Caki2 (cell line): ENCODE measurements around the gene P3H3. TPM values are rescaled to one million over a fixed set of nuclear protein-coding genes. Genes with fewer than 3 reads are reported as not detected.

Source experiments
- DNase-seq: peaks from one replicate; pipeline ENCODE4 v3.0.0-alpha.2; 2015; ENCODE audit warnings: low read depth
- in situ Hi-C: cut with HindIII; loops from 2 replicates; pipeline ENCODE4 v1.10.0; 2016; ENCODE audit warnings: low sequenced_read_pairs, low pct_unique_long_range_greater_than_20kb, mixed read lengths
- total RNA-seq: library from RNA; depleted of rRNA; stranded (reverse); fragments of >200 nt; shearing (Covaris generic); gene quantifications from 2 replicates; pipeline ENCODE4 v1.2.3, GENCODE V29; 2014; ENCODE audit warnings: low replicate concordance

P3H3 gene
- total RNA-seq, 1 experiment from 2014 or later = 70.9 TPM

GRCh38 chr12:6834873-6835272, 6.7 kb downstream of the P3H3 start:
- no peak for DNase-seq
- in situ Hi-C loops = no loop called here

DNA sequence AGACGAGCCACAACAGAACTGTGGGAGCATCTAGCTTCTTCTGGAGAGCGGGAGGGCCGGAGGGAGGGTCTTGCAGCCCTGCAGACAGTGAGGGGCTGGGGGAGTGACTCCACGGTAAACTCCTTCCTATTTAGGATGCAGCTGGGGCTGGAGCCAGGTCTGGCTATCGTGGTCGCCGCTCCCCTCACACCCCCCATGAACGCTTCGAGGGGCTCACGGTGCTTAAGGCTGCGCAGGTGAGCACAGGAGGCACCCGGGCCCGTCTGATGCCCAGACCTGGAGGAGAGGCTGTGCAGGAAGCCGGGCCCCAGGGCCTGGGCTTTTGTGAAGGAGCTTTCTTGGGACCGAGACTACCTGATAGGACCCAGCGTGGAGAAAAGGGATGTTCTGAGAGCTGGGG, 8.6 kb downstream of the P3H3 start:
- in situ Hi-C loops = no loop called here
- DNase-seq = no peak

- DNase-seq = no peak
- in situ Hi-C loops = no loop called here
These were observed 9.3 kb downstream of the P3H3 start for GRCh38 chr12:6837370-6838060.

GRCh38 chr12:6838854-6839253, 10.6 kb downstream of the P3H3 start:
- in situ Hi-C loops = no loop called here

DNA sequence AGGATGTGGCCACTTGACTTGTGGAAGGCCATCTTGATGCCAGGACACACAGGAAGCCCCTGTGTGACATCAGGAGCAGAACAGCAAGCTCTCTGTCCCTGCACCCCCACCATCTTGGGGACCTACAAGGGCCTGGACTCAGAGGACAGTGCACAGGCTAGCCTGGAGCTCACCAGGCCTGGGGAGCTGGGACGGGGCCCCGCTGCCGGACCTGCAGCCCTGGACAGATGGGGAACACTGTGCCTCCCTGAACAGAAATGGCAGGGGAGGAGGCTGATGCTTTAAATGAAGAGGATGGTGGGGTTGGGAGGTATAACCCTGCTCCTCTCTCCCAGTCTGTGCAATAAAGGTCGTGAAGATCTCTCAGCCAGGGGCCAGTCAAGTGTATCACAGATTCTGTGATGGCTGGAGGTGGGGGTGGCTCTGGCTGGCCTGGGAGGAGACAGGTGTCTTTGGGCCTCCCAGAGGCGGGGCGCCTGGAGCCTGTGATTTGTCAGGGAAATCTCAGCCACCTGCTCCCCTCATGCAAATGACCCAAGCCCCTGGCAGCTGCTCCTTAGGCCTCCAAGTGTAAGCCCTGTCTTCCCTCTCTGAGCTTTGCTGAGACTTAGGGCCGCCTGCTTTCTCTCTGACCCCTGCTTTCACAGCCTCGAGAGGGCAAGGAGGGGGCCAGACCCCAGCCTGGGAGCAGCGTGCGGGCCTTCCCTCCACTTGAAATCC, 11.4 kb downstream of the P3H3 start:
- in situ Hi-C loops = no loop called here
- DNase-seq = no peak

More at GRCh38 chr12:6838854-6839253, 10.6 kb downstream of the P3H3 start:
- DNase-seq = no peak

DNA sequence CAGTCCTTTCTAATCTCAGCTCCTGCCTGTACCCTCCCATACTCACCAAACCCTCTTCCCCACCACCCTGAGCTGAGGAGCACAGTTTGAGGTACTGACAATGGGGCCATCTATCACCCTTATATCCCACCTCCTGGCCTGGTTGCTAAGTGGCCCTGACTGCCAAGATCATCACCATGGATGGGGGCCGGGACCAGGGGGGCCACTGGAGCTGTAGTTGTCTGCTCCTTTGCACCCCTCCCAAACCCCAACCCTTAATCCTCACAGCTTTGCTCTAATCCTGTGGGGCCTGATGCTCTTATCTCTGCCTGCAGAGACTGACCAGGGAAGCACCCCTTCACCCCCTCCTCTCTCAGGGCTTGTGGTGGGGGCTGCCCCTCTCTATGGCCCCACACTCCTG, 12.1 kb downstream of the P3H3 start:
- DNase-seq = no peak
- in situ Hi-C loops = no loop called here

DNA sequence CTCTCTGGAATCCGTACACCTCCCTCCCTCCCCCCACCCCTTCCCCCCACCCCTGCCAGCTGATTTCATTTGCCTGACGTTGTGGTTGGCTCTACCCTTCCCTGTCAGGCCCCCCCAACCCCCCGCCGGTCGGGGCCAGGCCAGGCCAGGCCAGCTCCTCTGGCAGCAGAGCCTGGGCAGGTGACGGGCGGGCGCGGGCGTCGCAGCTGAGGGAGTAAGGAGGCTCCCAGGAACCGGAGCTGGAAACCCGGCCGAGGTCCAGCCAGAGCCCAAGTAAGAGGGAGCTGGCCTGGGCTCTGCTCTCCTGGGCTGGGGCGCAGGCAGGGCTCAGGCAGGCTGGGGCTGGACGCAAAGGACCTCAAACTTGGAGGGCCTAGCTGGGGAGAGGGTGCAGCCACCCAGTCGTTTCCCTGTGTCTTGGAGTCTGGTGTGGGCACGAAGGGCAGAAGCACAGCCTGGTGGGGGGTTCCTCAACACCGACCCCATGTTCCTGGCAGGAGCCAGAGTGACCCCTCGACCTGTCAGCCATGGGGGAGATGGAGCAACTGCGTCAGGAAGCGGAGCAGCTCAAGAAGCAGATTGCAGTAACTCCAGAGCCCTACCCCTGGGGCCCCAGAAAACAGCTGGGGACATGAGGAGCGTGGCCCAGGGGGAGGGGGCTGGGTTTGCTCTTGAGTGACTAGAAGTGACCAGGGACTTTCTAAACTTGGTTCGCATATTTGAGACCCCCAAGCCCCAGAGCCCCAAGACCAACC, 12.7 kb downstream of the P3H3 start, which contains the start of gene GNB3:
Gene GNB3, plus strand, starts transcription at position 165 of the 755 bp plus-strand sequence. Its CDS starts 363 bp downstream, at position 528.
- no peak for DNase-seq
- in situ Hi-C loops = no loop called here

DNA sequence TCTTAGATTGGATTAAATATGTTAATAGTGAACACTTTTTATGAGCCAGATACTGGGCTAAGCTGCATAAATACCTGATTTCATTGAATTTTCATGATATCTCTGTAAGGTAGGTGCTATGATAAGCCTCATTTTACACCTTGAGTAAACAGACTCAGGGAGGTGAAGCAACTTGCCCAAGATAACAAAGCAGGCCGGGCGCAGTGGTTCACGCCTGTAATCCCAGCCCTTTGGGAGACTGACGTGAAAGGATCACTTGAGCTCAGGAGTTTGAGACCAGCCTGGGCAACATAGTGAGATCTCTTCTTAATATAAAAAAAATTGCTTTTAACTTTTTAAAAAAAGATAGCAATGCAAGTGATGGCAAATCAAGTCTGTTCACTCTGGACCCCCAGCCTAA, 13.9 kb downstream of the P3H3 start:
- in situ Hi-C loops = no loop called here
- DNase-seq = no peak

GRCh38 chr12:6843118-6843902, 15.1 kb downstream of the P3H3 start:
- no peak for DNase-seq

GRCh38 chr12:6845395-6845794, 17.2 kb downstream of the P3H3 start:
- no peak for DNase-seq
- in situ Hi-C loops = no loop called here

More at GRCh38 chr12:6843118-6843902, 15.1 kb downstream of the P3H3 start:
- in situ Hi-C loops = no loop called here

- in situ Hi-C loops = no loop called here
- DNase-seq = no peak
These were observed 18.2 kb downstream of the P3H3 start for GRCh38 chr12:6846316-6846869.

DNA sequence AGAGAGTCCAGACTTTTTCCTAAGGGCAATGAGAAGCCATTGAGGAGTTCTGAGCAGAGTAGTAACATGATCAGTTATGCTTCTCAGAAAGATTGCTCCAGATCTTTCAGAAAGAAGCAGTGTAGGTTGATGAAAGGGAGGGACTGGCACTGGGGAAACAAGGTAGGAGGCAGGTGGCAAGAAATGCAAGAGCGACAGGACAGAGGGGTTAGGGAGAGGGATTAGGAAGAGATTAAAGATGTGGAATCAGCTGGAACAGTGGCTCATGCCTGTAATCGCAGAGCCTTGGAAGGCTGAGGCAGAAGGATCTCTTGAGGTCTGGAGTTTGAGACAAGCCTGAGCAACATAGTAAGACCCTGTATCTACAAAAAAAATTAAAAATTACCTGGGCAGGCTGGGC, 19.5 kb downstream of the P3H3 start:
- in situ Hi-C loops = no loop called here
- no peak for DNase-seq

DNA sequence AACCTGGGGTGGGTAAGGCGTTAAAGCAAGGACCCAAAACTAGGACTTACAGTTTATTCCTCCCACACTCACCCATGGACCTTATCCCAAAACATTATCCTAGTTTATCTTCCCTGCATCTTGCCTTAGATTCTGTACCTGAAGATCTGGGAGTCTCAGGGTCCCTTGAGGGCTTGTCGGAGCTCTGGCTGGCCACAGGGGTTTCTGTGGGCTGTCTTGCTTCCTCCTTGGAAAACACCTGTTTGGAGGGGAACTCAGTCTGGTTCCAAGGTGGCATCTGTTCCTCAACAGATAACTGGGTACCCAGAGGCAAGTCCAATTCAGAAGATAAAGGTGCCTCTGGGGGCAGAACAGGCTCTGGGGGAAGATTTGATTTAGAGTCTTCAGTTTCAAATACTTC, 21.2 kb downstream of the P3H3 start:
- no peak for DNase-seq
- in situ Hi-C loops = no loop called here

DNA sequence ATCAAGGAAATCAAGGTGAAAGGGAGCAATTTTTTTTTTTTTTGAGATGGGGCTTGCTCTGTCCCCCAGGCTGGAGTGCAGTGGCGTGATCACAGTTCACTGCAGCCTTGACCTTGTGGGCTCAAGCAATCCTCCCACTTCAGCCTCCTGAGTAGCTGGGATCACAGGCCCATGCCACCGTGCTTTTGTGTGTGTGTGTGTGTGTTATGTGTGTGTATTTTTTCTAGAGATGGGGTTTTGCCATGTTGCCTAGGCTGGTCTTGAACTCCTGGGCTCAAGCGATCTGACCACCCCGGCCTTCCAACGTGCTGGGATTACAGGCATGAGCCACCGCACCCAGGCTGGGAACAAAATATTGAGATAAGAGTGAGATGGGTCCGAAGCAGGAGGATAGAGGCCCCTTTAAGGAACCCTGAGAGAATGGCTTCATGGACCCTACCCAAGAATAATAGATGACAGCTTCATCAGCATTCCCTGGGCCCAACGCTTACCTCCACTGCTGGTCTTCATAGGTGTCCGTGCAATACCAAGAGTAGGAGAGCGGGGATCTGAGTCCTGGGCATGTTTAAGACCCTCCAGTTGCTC, 21.9 kb downstream of the P3H3 start:
- DNase-seq = no peak
- in situ Hi-C loops = no loop called here

DNA sequence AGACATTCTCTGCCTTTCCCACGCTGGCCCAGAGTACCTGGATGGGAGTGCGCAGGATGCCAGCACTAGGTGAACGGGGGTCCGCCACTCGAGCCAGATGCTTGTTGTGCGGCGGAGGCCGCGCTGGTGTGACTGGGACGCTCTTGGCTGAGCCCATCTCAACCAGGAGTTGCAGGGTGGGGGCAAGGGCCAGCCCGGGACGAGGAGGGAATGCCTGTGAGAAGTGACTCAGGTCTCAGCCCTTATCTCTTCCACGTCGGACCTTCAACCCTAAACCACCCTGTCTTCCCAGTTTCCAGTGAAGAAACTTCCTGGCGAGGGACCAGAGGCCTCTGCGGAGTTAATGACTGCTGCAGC, 22.6 kb downstream of the P3H3 start:
- no peak for DNase-seq
- in situ Hi-C loops = no loop called here

DNA sequence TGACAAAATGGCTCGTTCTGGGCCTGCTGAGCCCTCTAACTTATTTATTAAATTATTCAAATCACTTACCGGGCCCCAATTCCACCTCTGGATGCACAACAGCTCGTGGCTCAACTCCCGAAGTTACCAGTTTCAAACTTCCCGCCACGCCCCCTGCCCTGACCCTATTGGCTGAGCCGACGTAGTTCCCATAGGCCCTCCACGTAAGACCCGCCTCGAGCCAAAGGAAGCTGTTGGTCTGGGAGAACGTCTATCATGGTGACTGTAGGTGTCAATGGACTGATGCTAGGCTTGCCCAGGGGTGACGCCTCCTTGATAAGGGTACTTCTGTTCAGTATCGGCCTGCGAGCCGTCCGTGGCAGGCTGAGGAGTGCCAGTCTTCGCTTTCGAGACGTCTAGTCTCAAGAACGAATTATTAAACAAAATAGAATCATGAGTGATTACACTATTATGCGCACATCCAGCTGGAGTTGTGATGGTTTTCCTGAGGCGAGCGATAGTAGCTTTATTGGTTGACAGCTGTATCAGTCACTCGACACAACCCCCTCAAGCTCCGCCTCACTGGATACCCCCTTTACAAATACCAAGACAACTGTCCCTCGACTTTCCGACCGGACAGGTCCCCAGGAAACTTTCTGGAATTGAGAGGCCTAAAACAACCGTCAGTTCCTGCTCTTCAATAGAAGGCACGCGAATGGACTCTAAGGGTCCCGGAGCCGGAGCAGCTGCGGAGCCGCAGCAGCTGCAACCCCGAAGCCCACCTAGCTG, 23.1 kb downstream of the P3H3 start, which contains the start of gene CDCA3:
Gene CDCA3, minus strand, starts transcription at position 134 of the 768 bp plus-strand sequence. CDS start 334 bp downstream, outside the sequence.
- peak; percentile 96 for DNase-seq
- in situ Hi-C loops = no loop called here
